ENCODE results near the gene ADARB2. TPM values are rescaled to one million over a fixed set of nuclear protein-coding genes. Genes with fewer than 3 reads are reported as not detected.

ADARB2 gene
- total and polyA plus RNA-seq, 2 experiments from 2014 or later: 2.0 to 5.0 TPM

GRCh38 chr10:1529806-1530413 lies 207.4 kb downstream of the ADARB2 start (continued):
- TF ChIP-seq STAT1 (IDR thresholded peaks at IDR 0.05; ENCODE audit: unreplicated experiment): no peak

GRCh38 chr10:1527951-1528350 lies 209.4 kb downstream of the ADARB2 start:
- H4K20me1 ChIP-seq (replicated peaks; ENCODE audit: insufficient read depth): no peaks in the 10 kb centered on the region; the same call in 1 of the 2 replicates
- H2AFZ ChIP-seq: no peak overlapping the region
- DNase-seq (ENCODE audit: low spot score): no peak
- H3K79me2 ChIP-seq (replicated peaks; ENCODE audit: insufficient read depth): no peaks in the 10 kb centered on the region
- H3K4me3 ChIP-seq: no peak overlapping the region
- Mint-ChIP-seq H3K27me3 (ENCODE audit: insufficient read depth, low read depth, poor library complexity) (peaks cover 10% of the 10 kb centered on the region), H3K4me1 (peaks cover 27% of the 10 kb centered on the region), H3K36me3 (ENCODE audit: low read depth) (no peaks in the 10 kb centered on the region; the same call in 2 of the 3 replicates), H3K4me3 (no peak overlapping the region), H3K27ac (no peak overlapping the region), H3K9me3 (no peaks in the 10 kb centered on the region)
- H3K9me2 ChIP-seq (ENCODE audit: insufficient read depth): no peaks in the 10 kb centered on the region
- H3K27me3 ChIP-seq (ENCODE audit: insufficient read depth): no peaks in the 10 kb centered on the region
- peaks cover 2% of the 10 kb centered on the region; the same call in 1 of the 2 replicates for H3K4me1 ChIP-seq (ENCODE audit: insufficient read depth)
- no peaks in the 10 kb centered on the region for H3K36me3 ChIP-seq (ENCODE audit: insufficient read depth)
- no peak overlapping the region for H3K4me2 ChIP-seq
- H3F3A ChIP-seq (replicated peaks; ENCODE audit: low read depth): no peaks in the 10 kb centered on the region
- H3K27ac ChIP-seq (ENCODE audit: low read depth): no peak overlapping the region
- no peak for ATAC-seq
- TF ChIP-seq NANOG (IDR thresholded peaks at IDR 0.05; ENCODE audit: borderline replicate concordance): no peak
- no peak for TF ChIP-seq REST (IDR thresholded peaks at IDR 0.05; ENCODE audit: unreplicated experiment)
- no peak for TF ChIP-seq ZNF462 (CRISPR knock-in tag; IDR thresholded peaks at IDR 0.05)
- no peak for TF ChIP-seq CREB1 (CRISPR knock-in tag; IDR thresholded peaks at IDR 0.05; ENCODE audit: low read depth)
- no peak for TF ChIP-seq EZH2phosphoT487 (IDR thresholded peaks at IDR 0.05; ENCODE audit: unreplicated experiment)
- TF ChIP-seq CTCF (conservative IDR thresholded peaks at IDR 0.05; ENCODE audit: low read depth in 2 of 2): no peak
- TF ChIP-seq EZH2 (IDR thresholded peaks at IDR 0.05; ENCODE audit: low read depth, unreplicated experiment): no peak
- no peak for TF ChIP-seq ZNF114 (CRISPR knock-in tag; IDR thresholded peaks at IDR 0.05)
- no peak for TF ChIP-seq ZNF331 (CRISPR knock-in tag; IDR thresholded peaks at IDR 0.05; ENCODE audit: low read depth)
- TF ChIP-seq ETS1 (IDR thresholded peaks at IDR 0.05): no peak
